ENCODE data around the gene RRM1.

- TF ChIP-seq EZH2 (conservative IDR thresholded peaks at IDR 0.05; ENCODE audit: low read depth, low read length) (no peak), POLR2AphosphoS5 (IDR thresholded peaks at IDR 0.05; ENCODE audit: low read depth, low read length) (no peak), CTCF (CRISPR knock-in tag; IDR thresholded peaks at IDR 0.05) (peak; percentile 20; the same call in 1 of the 2 replicates), RBM22 (optimal IDR thresholded peaks at IDR 0.05; ENCODE audit: low read length) (no peak), FOSL2 (CRISPR knock-in tag; IDR thresholded peaks at IDR 0.05) (no peak), ZNF546 (CRISPR knock-in tag; conservative IDR thresholded peaks at IDR 0.05) (no peak), ATF2 (CRISPR knock-in tag; IDR thresholded peaks at IDR 0.05) (no peak), ZNF629 (CRISPR knock-in tag; conservative IDR thresholded peaks at IDR 0.05) (no peak)
These were observed 30.2 kb upstream of the RRM1 start for GRCh38 chr11:4064278-4064955.

Data from HepG2 (cell line).